ENCODE results near the gene DMAP1.
"Not testable (repeated sequence)": the region's sequence is repeated elsewhere in the genome, so short reads cannot be mapped to it uniquely, and the experiment has no call there.

The DMAP1 gene

GRCh38 chr1:44213222-44214112 is at the start of gene DMAP1:
Gene DMAP1 (plus strand): TSS chr1:44213471. CDS start chr1:44213754, 283 bp downstream.
- DNase-seq (ENCODE audit: low read depth, low spot score), result peak; percentile 54

- DNase-seq (ENCODE audit: low read depth, low spot score), result no peak
Measured at GRCh38 chr1:44168520-44169098, 44.7 kb upstream of the DMAP1 start.

- no peak for DNase-seq (ENCODE audit: low read depth, low spot score)
Measured at GRCh38 chr1:44170281-44170823, 42.9 kb upstream of the DMAP1 start.

GRCh38 chr1:44174630-44175029 is 38.6 kb upstream of the DMAP1 start:
- no peak for DNase-seq (ENCODE audit: low read depth, low spot score)

- no peak for DNase-seq (ENCODE audit: low read depth, low spot score)
Measured at GRCh38 chr1:44200336-44200735, 12.9 kb upstream of the DMAP1 start.

GRCh38 chr1:44206545-44206944 is 6.7 kb upstream of the DMAP1 start:
- not testable (repeated sequence) for DNase-seq (ENCODE audit: low read depth, low spot score)

- no peak for DNase-seq (ENCODE audit: low read depth, low spot score)
Measured at GRCh38 chr1:44208226-44208625, 5.0 kb upstream of the DMAP1 start.

- DNase-seq (ENCODE audit: low read depth, low spot score), result no peak
Measured at GRCh38 chr1:44210595-44210994, 2.7 kb upstream of the DMAP1 start.

GRCh38 chr1:44212355-44213221 is 683 bp upstream of the DMAP1 start:
- no peak for DNase-seq (ENCODE audit: low read depth, low spot score)

GRCh38 chr1:44217809-44218410 is 4.6 kb downstream of the DMAP1 start:
- peak; percentile 29 for DNase-seq (ENCODE audit: low read depth, low spot score)

- no peak for DNase-seq (ENCODE audit: low read depth, low spot score)
Measured at GRCh38 chr1:44218503-44219300, 5.4 kb downstream of the DMAP1 start.

- DNase-seq (ENCODE audit: low read depth, low spot score), result no peak
Measured at GRCh38 chr1:44219301-44219626, 6.0 kb downstream of the DMAP1 start.

- DNase-seq (ENCODE audit: low read depth, low spot score), result peak; percentile 50
Measured at GRCh38 chr1:44220001-44220751, 6.9 kb downstream of the DMAP1 start.

- DNase-seq (ENCODE audit: low read depth, low spot score), result no peak
Measured at GRCh38 chr1:44220755-44221154, 7.5 kb downstream of the DMAP1 start.

- no peak for DNase-seq (ENCODE audit: low read depth, low spot score)
Measured at GRCh38 chr1:44221769-44222168, 8.5 kb downstream of the DMAP1 start.

- no peak for DNase-seq (ENCODE audit: low read depth, low spot score)
Measured at GRCh38 chr1:44222397-44223186, 9.3 kb downstream of the DMAP1 start.

- no peak for DNase-seq (ENCODE audit: low read depth, low spot score)
Measured at GRCh38 chr1:44223187-44223610, 9.9 kb downstream of the DMAP1 start.

- no peak for DNase-seq (ENCODE audit: low read depth, low spot score)
Measured at GRCh38 chr1:44225761-44226160, 12.5 kb downstream of the DMAP1 start.

- DNase-seq (ENCODE audit: low read depth, low spot score), result no peak
Measured at GRCh38 chr1:44227211-44227610, 13.9 kb downstream of the DMAP1 start.
